ENCODE results near the gene TNIP1.

- TF ChIP-seq YY1 (IDR thresholded peaks at IDR 0.05; ENCODE audit: insufficient read depth, insufficient read length): no peak
- no peak for TF ChIP-seq ZNF274 (IDR thresholded peaks at IDR 0.05; ENCODE audit: low read depth, low read length)
- TF ChIP-seq SUZ12 (IDR thresholded peaks at IDR 0.05; ENCODE audit: extremely low read depth, insufficient read depth, insufficient read length): no peak
Measured at GRCh38 chr5:151130235-151130921, 49.5 kb upstream of the TNIP1 start.
